A673 (cell line): ENCODE data around the gene ICOS. TPM values are rescaled to one million over a fixed set of nuclear protein-coding genes. Genes with fewer than 3 reads are reported as not detected.

Experiments used
- Bru-seq: library from RNA; stranded (reverse); fragments of 400-500 nt; gene quantifications from one replicate; lab custom pipeline; 2021; lab: Mats Ljungman, UMichigan
- BruChase-seq, 2 experiments: library from RNA; stranded (reverse); fragments of 400-500 nt; gene quantifications; one replicate each; lab custom pipeline; 2021; lab: Mats Ljungman, UMichigan
- BruUV-seq: library from RNA; stranded (reverse); fragments of 400-500 nt; replicated peaks from 2 replicates; lab custom pipeline; 2021; lab: Mats Ljungman, UMichigan
- CTCF ChIA-PET: fragments of 300-600 bp; sonication (Branson Sonifier 250); formaldehyde crosslinking; loops from one replicate; lab custom pipeline; 2022; ENCODE audit warnings: antibody characterized with exemption; lab: Charles Lee
- POLR2A ChIA-PET: fragments of 300-600 bp; sonication (Branson Sonifier 250); formaldehyde crosslinking; loops from one replicate; lab custom pipeline; 2022; ENCODE audit warnings: antibody characterized with exemption; ENCODE audit not compliant: low non-redundant PET; lab: Charles Lee
- DNase-seq: peaks from one replicate; pipeline ENCODE4 v3.0.0-alpha.2; 2015; ENCODE audit warnings: low spot score
- H3K27ac ChIP-seq: fragments of 200-600 bp; sonication (generic); 2 replicates; pipeline ENCODE4 v1.5.1; 2016; ENCODE audit warnings: mixed run types, low read depth, mild to moderate bottlenecking, mixed read lengths, antibody characterized with exemption, low read length; ENCODE audit not compliant: poor library complexity, severe bottlenecking
- H3K27me3 ChIP-seq: fragments of 200-600 bp; sonication (generic); replicated peaks from 2 replicates; pipeline ENCODE4 v1.6.1; 2017; ENCODE audit warnings: mixed run types, low read depth, mild to moderate bottlenecking, mixed read lengths, antibody characterized with exemption, low read length; ENCODE audit not compliant: insufficient read depth, poor library complexity
- H3K36me3 ChIP-seq: fragments of 200-600 bp; sonication (generic); 2 replicates; pipeline ENCODE4 v1.6.1; 2016; ENCODE audit warnings: mixed run types, mild to moderate bottlenecking, mixed read lengths, antibody characterized with exemption, low read length; ENCODE audit not compliant: insufficient read depth, poor library complexity, severe bottlenecking
- H3K4me1 ChIP-seq: fragments of 200-600 bp; sonication (generic); 2 replicates; pipeline ENCODE4 v1.6.1; 2017; ENCODE audit warnings: mixed run types, mild to moderate bottlenecking, mixed read lengths, antibody characterized with exemption, low read length; ENCODE audit not compliant: insufficient read depth, poor library complexity, severe bottlenecking
- H3K4me3 ChIP-seq: fragments of 200-600 bp; sonication (generic); 2 replicates; pipeline ENCODE4 v1.5.1; 2016; ENCODE audit warnings: low read depth, mixed run types, mild to moderate bottlenecking, mixed read lengths, low read length; ENCODE audit not compliant: poor library complexity, severe bottlenecking
- H3K9me3 ChIP-seq: fragments of 200-600 bp; sonication (generic); 2 replicates; pipeline ENCODE4 v1.6.1; 2016; ENCODE audit warnings: mixed run types, low read depth, mild to moderate bottlenecking, mixed read lengths, antibody characterized with exemption, low read length; ENCODE audit not compliant: poor library complexity, severe bottlenecking
- EZH2 ChIP-seq: fragments of 200-600 bp; sonication (generic); IDR thresholded peaks from 2 replicates; pipeline ENCODE4 v1.6.1; 2017; ENCODE audit warnings: borderline replicate concordance, low read depth, mild to moderate bottlenecking, mixed read lengths, antibody characterized with exemption, low read length; ENCODE audit not compliant: poor library complexity, severe bottlenecking
- intact Hi-C: fragments of 100-400 bp; cut with micrococcal nuclease; formaldehyde crosslinking; loops from one replicate; pipeline ENCODE4 v1.10.0; 2022; ENCODE audit not compliant: unreplicated experiment
- long read RNA-seq: library from polyadenylated mRNA; stranded (forward); transcript quantifications from one replicate; pipeline ENCODE4 v2.0.0, GENCODE V29; 2022
- total RNA-seq: library from RNA; stranded (reverse); gene quantifications from 2 replicates; pipeline ENCODE4 v1.2.3, GENCODE V29; 2021
- TF ChIP-seq, protein P1 (sequence below): fragments of 300-800, 200-600 bp; sonication (generic); conservative IDR thresholded peaks from 2 replicates; pipeline ENCODE4 v1.5.1; 2017; ENCODE audit warnings: low read depth, mild to moderate bottlenecking, antibody characterized with exemption, low read length, moderate library complexity, mixed read lengths

The ICOS gene, protein sequence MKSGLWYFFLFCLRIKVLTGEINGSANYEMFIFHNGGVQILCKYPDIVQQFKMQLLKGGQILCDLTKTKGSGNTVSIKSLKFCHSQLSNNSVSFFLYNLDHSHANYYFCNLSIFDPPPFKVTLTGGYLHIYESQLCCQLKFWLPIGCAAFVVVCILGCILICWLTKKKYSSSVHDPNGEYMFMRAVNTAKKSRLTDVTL
- not detected in 2 replicates for total RNA-seq
- not detected for Bru-seq, nascent RNA
- BruChase-seq, experiment 1, labeled RNA remaining after a 2-hour chase = not detected
- BruChase-seq, experiment 2, labeled RNA remaining after a 6-hour chase = percentile 6 among the genes with signal in this experiment
- long read RNA-seq = 0 reads

DNA sequence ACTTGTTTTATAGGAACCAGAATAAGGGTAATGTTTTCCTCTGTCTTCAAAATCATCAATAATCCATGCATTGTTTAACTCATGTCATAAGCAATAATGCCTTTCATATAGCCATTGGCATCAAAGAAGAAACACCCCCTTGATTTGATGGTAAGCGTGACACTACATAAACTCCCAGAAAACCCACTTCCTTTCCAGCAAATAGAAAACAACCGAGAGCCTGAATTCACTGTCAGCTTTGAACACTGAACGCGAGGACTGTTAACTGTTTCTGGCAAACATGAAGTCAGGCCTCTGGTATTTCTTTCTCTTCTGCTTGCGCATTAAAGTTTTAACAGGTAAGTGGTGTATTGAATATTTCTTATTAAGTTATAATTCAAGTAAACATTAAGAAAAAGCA is at the start of gene ICOS:
Gene ICOS, plus strand, starts transcription at position 229 of the 400 bp plus-strand sequence. Its CDS starts 52 bp downstream, at position 281.
- POLR2A ChIA-PET = no interaction called here
- TF ChIP-seq, protein P1, sequence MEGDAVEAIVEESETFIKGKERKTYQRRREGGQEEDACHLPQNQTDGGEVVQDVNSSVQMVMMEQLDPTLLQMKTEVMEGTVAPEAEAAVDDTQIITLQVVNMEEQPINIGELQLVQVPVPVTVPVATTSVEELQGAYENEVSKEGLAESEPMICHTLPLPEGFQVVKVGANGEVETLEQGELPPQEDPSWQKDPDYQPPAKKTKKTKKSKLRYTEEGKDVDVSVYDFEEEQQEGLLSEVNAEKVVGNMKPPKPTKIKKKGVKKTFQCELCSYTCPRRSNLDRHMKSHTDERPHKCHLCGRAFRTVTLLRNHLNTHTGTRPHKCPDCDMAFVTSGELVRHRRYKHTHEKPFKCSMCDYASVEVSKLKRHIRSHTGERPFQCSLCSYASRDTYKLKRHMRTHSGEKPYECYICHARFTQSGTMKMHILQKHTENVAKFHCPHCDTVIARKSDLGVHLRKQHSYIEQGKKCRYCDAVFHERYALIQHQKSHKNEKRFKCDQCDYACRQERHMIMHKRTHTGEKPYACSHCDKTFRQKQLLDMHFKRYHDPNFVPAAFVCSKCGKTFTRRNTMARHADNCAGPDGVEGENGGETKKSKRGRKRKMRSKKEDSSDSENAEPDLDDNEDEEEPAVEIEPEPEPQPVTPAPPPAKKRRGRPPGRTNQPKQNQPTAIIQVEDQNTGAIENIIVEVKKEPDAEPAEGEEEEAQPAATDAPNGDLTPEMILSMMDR = no peak
- TF ChIP-seq EZH2 = no peak
- no peaks in the 10 kb centered on the region for H3K4me1 ChIP-seq
- DNase-seq = no peak
- no peak within 1 kb of the TSS for H3K27ac ChIP-seq
- no peaks in the 10 kb centered on the region for H3K9me3 ChIP-seq
- no TSS peak for BruUV-seq
- H3K4me3 ChIP-seq = no peak within 1 kb of the TSS
- H3K36me3 ChIP-seq = no peaks in the 10 kb centered on the region
- CTCF ChIA-PET = no interaction called here
- intact Hi-C loops = no loop called here
- H3K27me3 ChIP-seq = no peaks in the 10 kb centered on the region

DNA sequence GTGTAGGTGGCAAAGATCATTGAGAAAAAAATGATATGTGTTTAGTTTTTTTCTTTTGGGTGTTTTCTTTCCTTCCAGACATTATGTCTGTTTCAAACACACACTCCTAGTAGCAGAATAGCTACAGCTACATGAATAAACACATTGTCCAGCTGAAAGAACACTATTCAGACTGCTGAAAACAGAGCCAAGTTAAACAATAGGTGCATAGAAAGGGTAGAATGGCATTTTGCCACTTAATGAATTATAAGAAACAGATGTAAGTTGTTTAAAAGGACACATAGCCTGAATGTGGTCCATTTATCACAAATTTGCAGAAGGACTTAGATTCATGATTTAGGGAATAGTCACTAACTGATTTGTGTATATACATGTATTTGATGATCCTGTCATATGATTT is 48.9 kb upstream of the ICOS start:
- BruUV-seq = no TSS peak
- TF ChIP-seq EZH2 = no peak
- TF ChIP-seq, protein P1 = no peak
- no peak for DNase-seq
- Histone ChIP-seq H3K27ac (no peak overlapping the region), H3K36me3 (no peaks in the 10 kb centered on the region), H3K9me3 (no peaks in the 10 kb centered on the region), H3K27me3 (no peaks in the 10 kb centered on the region), H3K4me1 (no peaks in the 10 kb centered on the region), H3K4me3 (no peak overlapping the region)
- ChIA-PET POLR2A (no interaction called here), CTCF (no interaction called here)
- intact Hi-C loops = no loop called here

DNA sequence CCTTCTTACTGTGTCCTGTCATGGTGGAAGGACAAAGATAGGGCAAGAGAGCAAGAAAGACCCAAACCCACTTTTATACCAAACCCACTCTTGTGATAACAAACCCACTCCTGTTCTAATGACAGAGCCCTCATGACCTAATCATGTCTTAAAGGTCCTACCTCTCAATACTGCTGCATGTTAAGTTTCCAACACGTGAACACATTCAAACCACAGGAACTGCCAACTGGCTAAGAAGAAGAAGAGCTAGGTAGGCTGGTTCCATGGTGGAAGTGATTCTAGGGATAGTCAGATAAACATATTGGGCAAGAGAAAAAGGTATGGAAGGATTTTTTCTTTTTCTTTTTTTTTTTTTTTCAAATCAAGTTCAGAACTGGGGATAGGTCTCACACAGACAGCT is 47.0 kb upstream of the ICOS start:
- intact Hi-C loops = no loop called here
- H3K4me1 ChIP-seq = no peaks in the 10 kb centered on the region
- no peaks in the 10 kb centered on the region for H3K36me3 ChIP-seq
- no peak for DNase-seq
- CTCF ChIA-PET = no interaction called here
- POLR2A ChIA-PET = no interaction called here
- no peak overlapping the region for H3K27ac ChIP-seq
- TF ChIP-seq, protein P1 = no peak
- TF ChIP-seq EZH2 = no peak
- no peaks in the 10 kb centered on the region for H3K27me3 ChIP-seq
- H3K4me3 ChIP-seq = no peak overlapping the region
- H3K9me3 ChIP-seq = no peaks in the 10 kb centered on the region
- no TSS peak for BruUV-seq
